Parathyroid adenoma (tissue), 2 donors: Measurements from ENCODE around the gene GRM7.

Source experiments
- H2AFZ ChIP-seq: fragments of 300-600 bp; sonication (generic); one replicate; pipeline ENCODE4 v1.7.0; 2017; ENCODE audit warnings: antibody characterized with exemption, mild to moderate bottlenecking
- H3K27ac ChIP-seq: fragments of 300-600 bp; sonication (generic); one replicate; pipeline ENCODE4 v1.7.0; 2017
- H3K27me3 ChIP-seq: fragments of 300-600 bp; sonication (generic); one replicate; pipeline ENCODE4 v1.7.0; 2017; ENCODE audit warnings: low read length; ENCODE audit not compliant: control insufficient read depth, insufficient read depth
- H3K36me3 ChIP-seq: fragments of 300-600 bp; sonication (generic); one replicate; pipeline ENCODE4 v1.7.0; 2017; ENCODE audit warnings: low read length; ENCODE audit not compliant: control insufficient read depth, insufficient read depth
- H3K4me1 ChIP-seq: fragments of 300-600 bp; sonication (generic); one replicate; pipeline ENCODE4 v1.7.0; 2017; ENCODE audit warnings: control low read depth
- H3K4me2 ChIP-seq: fragments of 300-600 bp; sonication (generic); one replicate; pipeline ENCODE4 v1.7.0; 2017; ENCODE audit warnings: low read length
- H3K4me3 ChIP-seq: fragments of 300-600 bp; sonication (generic); one replicate; pipeline ENCODE4 v1.7.0; 2017; ENCODE audit warnings: low read depth, low read length
- H3K79me2 ChIP-seq: fragments of 300-600 bp; sonication (generic); one replicate; pipeline ENCODE4 v1.7.0; 2017; ENCODE audit warnings: control low read depth
- H3K9ac ChIP-seq: fragments of 300-600 bp; sonication (generic); one replicate; pipeline ENCODE4 v1.7.0; 2017; ENCODE audit warnings: mild to moderate bottlenecking
- H3K9me3 ChIP-seq: fragments of 300-600 bp; sonication (generic); one replicate; pipeline ENCODE4 v1.7.0; 2017; ENCODE audit warnings: low read length; ENCODE audit not compliant: control insufficient read depth
- TF ChIP-seq, protein P1 (sequence below): fragments of 300-600 bp; sonication (generic); IDR thresholded peaks from one replicate; pipeline ENCODE4 v1.7.0; 2017; ENCODE audit warnings: antibody characterized with exemption, mild to moderate bottlenecking
- donor health status: primary hyperparathyroidism.

The GRM7 gene

DNA sequence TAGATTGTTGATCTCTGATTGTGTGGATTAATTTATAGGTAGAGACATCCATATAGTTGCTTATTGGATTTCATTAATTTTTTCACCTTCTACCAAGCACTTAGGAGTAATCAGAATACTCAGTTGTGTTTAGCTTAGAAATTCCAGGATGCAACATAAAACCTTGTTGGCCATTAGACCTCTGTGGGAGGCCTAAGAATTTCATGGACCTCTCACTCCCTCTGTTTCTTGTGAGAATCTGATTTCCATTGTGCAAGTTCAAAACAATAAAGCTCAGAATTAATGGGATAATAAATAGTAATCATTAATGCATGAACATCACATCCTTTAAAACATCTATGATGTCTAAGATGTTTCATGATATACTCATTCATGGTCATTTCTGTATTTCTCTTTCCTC is 332.4 kb downstream of the GRM7 start:
- TF ChIP-seq, protein P1, sequence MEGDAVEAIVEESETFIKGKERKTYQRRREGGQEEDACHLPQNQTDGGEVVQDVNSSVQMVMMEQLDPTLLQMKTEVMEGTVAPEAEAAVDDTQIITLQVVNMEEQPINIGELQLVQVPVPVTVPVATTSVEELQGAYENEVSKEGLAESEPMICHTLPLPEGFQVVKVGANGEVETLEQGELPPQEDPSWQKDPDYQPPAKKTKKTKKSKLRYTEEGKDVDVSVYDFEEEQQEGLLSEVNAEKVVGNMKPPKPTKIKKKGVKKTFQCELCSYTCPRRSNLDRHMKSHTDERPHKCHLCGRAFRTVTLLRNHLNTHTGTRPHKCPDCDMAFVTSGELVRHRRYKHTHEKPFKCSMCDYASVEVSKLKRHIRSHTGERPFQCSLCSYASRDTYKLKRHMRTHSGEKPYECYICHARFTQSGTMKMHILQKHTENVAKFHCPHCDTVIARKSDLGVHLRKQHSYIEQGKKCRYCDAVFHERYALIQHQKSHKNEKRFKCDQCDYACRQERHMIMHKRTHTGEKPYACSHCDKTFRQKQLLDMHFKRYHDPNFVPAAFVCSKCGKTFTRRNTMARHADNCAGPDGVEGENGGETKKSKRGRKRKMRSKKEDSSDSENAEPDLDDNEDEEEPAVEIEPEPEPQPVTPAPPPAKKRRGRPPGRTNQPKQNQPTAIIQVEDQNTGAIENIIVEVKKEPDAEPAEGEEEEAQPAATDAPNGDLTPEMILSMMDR, result no peak
- H3K27me3 ChIP-seq, result no peaks in the 10 kb centered on the region
- H3K4me2 ChIP-seq, result no peak overlapping the region
- H3K9me3 ChIP-seq, result no peaks in the 10 kb centered on the region
- no peak overlapping the region for H3K9ac ChIP-seq
- H3K79me2 ChIP-seq, result no peaks in the 10 kb centered on the region
- H3K4me3 ChIP-seq, result no peak overlapping the region
- H2AFZ ChIP-seq, result no peak overlapping the region
- H3K36me3 ChIP-seq, result no peaks in the 10 kb centered on the region
- H3K27ac ChIP-seq, result no peak overlapping the region
- no peaks in the 10 kb centered on the region for H3K4me1 ChIP-seq

DNA sequence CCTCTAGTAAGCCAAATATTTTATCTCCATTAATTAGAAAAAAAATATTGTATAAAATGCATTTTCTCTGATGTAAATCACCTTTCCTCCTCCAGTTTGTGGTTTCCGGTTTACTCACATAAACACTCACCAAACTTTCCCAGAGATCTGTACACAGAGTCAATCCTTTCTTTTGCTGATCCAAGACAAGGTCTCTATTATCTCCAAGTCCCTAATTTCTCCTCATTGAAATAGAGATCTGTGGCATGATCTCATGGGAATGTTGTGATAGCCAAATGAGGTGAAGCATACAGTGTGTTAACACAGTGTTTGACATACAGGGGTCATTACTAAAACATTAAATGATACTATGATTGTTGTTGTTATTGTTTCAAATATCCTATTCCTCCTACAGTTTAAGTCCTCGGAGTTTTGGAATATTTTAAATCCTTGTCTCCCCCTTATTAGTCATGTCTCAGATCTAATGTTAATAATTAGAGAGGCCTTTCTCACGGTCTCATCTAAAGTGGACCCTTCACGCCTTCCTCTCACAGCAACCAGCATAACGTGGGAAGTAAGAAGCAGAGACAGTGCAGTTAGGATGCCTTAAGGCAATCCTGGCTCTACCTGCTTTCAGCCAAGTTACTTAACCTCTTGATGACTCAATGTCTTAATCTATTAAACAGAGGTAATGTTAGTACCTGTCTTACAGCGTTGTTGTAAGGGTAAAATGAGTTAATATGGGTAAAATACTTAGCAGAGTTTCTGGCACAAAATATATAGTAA is 333.3 kb downstream of the GRM7 start:
- H3K79me2 ChIP-seq, result no peaks in the 10 kb centered on the region
- no peaks in the 10 kb centered on the region for H3K27me3 ChIP-seq
- H2AFZ ChIP-seq, result no peak overlapping the region
- no peak overlapping the region for H3K27ac ChIP-seq
- no peaks in the 10 kb centered on the region for H3K4me1 ChIP-seq
- H3K9me3 ChIP-seq, result no peaks in the 10 kb centered on the region
- TF ChIP-seq, protein P1, result no peak
- no peaks in the 10 kb centered on the region for H3K36me3 ChIP-seq
- no peak overlapping the region for H3K9ac ChIP-seq
- no peak overlapping the region for H3K4me2 ChIP-seq
- H3K4me3 ChIP-seq, result no peak overlapping the region

DNA sequence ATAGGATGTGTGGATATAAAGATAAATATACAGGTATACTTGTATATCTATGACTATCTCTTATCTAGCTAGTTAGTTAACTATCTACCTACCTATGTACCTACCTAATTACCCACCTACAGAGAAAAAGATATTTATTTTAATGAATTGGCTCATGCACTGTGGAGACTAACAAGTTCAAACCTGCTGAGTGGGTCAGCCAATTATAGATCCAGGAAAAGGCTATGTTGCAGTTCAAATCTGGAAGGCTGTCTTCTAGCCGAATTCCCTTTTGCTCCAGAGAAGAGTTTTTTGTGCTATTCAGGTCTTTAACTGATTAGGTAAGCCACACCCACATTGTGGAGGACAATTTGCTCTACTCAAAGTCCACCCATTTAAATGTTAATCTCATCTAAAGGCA is 335.0 kb downstream of the GRM7 start:
- no peak overlapping the region for H3K27ac ChIP-seq
- TF ChIP-seq, protein P1, result no peak
- no peaks in the 10 kb centered on the region for H3K4me1 ChIP-seq
- H2AFZ ChIP-seq, result no peak overlapping the region
- no peaks in the 10 kb centered on the region for H3K9me3 ChIP-seq
- no peaks in the 10 kb centered on the region for H3K27me3 ChIP-seq
- H3K79me2 ChIP-seq, result no peaks in the 10 kb centered on the region
- no peaks in the 10 kb centered on the region for H3K36me3 ChIP-seq
- no peak overlapping the region for H3K9ac ChIP-seq
- no peak overlapping the region for H3K4me3 ChIP-seq
- H3K4me2 ChIP-seq, result no peak overlapping the region

DNA sequence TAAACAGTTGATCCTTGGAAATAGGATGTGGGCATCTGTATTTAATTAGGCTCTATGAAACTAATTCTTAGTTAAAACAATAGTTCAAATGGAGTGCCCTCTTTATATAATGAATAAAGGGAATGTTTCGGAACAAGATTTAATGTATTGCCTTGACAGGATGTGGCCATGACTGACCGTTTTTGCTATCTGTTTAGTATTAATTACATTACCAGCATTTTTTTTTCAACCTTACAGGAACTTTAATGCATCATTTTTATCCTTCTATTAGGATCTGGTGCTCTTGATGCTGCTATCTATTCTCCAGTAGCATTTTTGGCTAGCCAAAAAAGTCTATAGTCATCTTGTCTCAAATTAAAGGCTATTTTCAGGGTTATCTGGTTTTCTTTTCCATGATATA is 340.9 kb downstream of the GRM7 start:
- H3K4me3 ChIP-seq, result no peak overlapping the region
- no peaks in the 10 kb centered on the region for H3K79me2 ChIP-seq
- no peak overlapping the region for H2AFZ ChIP-seq
- H3K4me1 ChIP-seq, result no peaks in the 10 kb centered on the region
- no peaks in the 10 kb centered on the region for H3K9me3 ChIP-seq
- no peak overlapping the region for H3K9ac ChIP-seq
- H3K36me3 ChIP-seq, result no peaks in the 10 kb centered on the region
- TF ChIP-seq, protein P1, result no peak
- H3K4me2 ChIP-seq, result no peak overlapping the region
- H3K27me3 ChIP-seq, result no peaks in the 10 kb centered on the region
- H3K27ac ChIP-seq, result no peak overlapping the region
